Activated CD4-positive, alpha-beta memory T cell treated with anti-CD3 and anti-CD28 coated beads, Interleukin-2, amount 10 ng/mL, durations not matched to agents 7 days and 5 days (primary cell): ENCODE results near the gene NEK3. TPM values are rescaled to one million over a fixed set of nuclear protein-coding genes. Genes with fewer than 3 reads are reported as not detected.
"Not testable (repeated sequence)": the region's sequence is repeated elsewhere in the genome, so short reads cannot be mapped to it uniquely, and the experiment has no call there.

Experiments
- CTCF ChIA-PET: fragments of 350-600 bp; sonication (Branson Sonifier 250); formaldehyde crosslinking; loops from one replicate; lab custom pipeline; 2021; ENCODE audit warnings: antibody characterized with exemption, inconsistent platforms; lab: Charles Lee
- POLR2A ChIA-PET: fragments of 350-600 bp; sonication (Branson Sonifier 250); formaldehyde crosslinking; loops from one replicate; lab custom pipeline; 2021; ENCODE audit warnings: antibody characterized with exemption; lab: Charles Lee
- DNase-seq: peaks from one replicate; pipeline ENCODE4 v3.0.0-alpha.2; 2020
- H3K27ac Mint-ChIP-seq: one replicate; pipeline ENCODE4 v1.8.0; 2021; ENCODE audit warnings: mild to moderate bottlenecking, mixed read lengths
- H3K27me3 Mint-ChIP-seq: one replicate; pipeline ENCODE4 v1.8.0; 2021; ENCODE audit warnings: mixed read lengths
- H3K36me3 Mint-ChIP-seq: one replicate; pipeline ENCODE4 v1.8.0; 2021; ENCODE audit warnings: low read depth, mixed read lengths
- H3K4me1 Mint-ChIP-seq: one replicate; pipeline ENCODE4 v1.8.0; 2021; ENCODE audit warnings: mixed read lengths
- H3K4me3 Mint-ChIP-seq: one replicate; pipeline ENCODE4 v1.8.0; 2021; ENCODE audit warnings: mild to moderate bottlenecking, mixed read lengths
- H3K9me3 Mint-ChIP-seq: one replicate; pipeline ENCODE4 v1.8.0; 2021; ENCODE audit warnings: mixed read lengths
- total RNA-seq, 2 experiments: library from RNA; stranded (reverse); gene quantifications; one replicate each; pipeline ENCODE4 v1.2.3, GENCODE V29; 2021

NEK3 gene
- 10 to 100 TPM in 1 of 2 experiments, 1 to 10 TPM in 1; 8.1 to 12.9 TPM for total RNA-seq

DNA sequence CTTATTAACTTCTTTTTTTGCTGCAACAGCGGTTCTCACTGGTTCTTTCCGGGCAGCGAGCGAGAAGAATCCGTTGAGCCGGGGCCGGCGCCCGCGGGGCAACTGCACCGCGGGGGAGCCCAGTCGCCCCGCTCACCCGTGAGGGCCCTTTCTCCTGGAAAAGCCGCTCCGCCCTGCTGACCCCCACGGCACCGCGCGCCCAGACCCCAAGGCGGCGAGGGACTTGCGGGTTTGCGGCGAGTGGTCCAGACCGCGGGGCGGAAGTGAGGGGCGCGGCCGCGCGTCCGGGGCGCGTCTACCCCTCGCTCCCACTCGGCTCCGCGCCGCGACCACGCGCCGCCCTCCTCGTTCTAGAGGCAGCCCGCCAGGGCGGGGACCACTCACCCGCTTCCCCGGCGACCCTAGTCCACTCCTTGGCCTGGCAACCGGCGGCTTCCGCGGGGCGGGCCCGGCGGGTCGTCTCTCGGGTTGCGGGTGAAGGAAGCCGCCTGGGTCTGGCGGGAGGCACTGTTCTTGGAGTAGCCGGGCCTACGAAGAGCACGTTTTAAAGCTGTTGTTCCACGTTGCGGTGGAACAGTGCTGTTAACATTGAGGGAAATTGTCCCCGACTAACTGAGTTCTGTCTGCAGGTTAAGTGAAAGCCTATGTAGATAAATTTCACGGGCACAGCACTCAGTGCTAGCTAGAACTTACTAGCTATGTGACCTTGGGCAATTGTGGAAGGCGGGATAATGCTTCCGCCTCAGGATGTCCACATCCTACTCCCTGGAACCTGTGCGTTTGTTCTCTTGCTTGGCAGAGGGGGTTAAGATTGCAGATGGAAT, at the start of gene NEK3:
Gene NEK3, minus strand, starts transcription at position 439 of the 824 bp plus-strand sequence. CDS start 3,406 bp downstream, outside the sequence.
- DNase-seq = peak; percentile 70
- Mint-ChIP-seq H3K4me3 (peak within 1 kb of the TSS; percentile 80), H3K27me3 (peaks cover 4% of the 10 kb centered on the region), H3K27ac (peak within 1 kb of the TSS; percentile 76), H3K9me3 (no peaks in the 10 kb centered on the region), H3K4me1 (peaks cover 53% of the 10 kb centered on the region), H3K36me3 (peaks cover 4% of the 10 kb centered on the region)
- CTCF ChIA-PET = interaction anchor here (0.9 to 2.2 kb wide), 8 partner anchors 11 to 291 kb away, joined by 3 to 12 read pairs (median 4); partner anchors contain the start of genes NEK5 and VPS36
- POLR2A ChIA-PET = interaction anchor here (0.7 to 3.7 kb wide), 8 partner anchors 15 to 292 kb away, joined by 3 to 25 read pairs (median 4); partner anchors contain the start of gene ALG11

GRCh38 chr13:52208384-52208783, 49.0 kb upstream of the NEK3 start:
- POLR2A ChIA-PET, H3K4me1 Mint-ChIP-seq, DNase-seq, H3K27me3 Mint-ChIP-seq, H3K4me3 Mint-ChIP-seq, CTCF ChIA-PET, H3K36me3 Mint-ChIP-seq, H3K27ac Mint-ChIP-seq, H3K9me3 Mint-ChIP-seq: not testable (repeated sequence)

DNA sequence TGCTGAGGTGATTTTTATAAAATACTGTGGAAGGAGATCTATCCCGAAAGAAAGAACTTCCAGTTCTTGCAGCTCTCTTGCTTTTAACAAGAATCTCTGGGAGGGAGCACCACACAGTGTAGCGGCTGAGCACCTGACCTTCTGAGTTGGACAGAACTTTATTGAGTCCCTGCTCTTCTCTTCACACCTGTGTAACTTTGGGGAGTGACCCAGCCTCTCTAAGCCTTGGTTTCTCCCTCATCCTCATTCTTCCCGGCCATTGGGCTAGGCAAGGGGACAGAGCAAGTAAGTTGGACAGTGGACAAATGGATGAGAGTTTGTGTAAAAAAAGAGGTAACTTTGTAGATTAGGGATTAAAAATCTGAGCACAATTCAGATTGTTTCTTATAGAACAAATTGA, 48.5 kb upstream of the NEK3 start:
- DNase-seq, H3K36me3 Mint-ChIP-seq, CTCF ChIA-PET, H3K4me1 Mint-ChIP-seq, POLR2A ChIA-PET, H3K27ac Mint-ChIP-seq, H3K4me3 Mint-ChIP-seq, H3K27me3 Mint-ChIP-seq, H3K9me3 Mint-ChIP-seq: not testable (repeated sequence)

DNA sequence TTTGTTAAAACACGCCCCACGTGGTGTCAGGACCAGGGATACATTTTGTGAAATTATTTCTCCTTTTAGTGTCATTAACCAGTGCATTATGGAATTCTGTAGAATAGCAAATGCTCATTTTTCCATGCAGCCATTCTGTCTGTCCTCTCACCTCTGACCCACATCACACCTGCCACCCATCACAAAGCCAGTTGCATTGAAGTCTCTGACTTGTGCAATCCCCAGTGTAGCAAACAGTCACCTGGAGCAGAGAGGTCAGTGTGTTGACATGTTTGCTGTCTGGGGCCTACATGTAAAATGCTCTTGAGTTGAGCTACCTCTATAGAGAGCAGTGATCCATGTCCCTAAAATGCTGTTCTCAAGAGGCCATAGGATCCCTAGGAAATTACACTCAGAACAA, 47.9 kb upstream of the NEK3 start:
- H3K4me3 Mint-ChIP-seq, H3K27ac Mint-ChIP-seq, H3K36me3 Mint-ChIP-seq, CTCF ChIA-PET, H3K9me3 Mint-ChIP-seq, DNase-seq, H3K27me3 Mint-ChIP-seq, H3K4me1 Mint-ChIP-seq, POLR2A ChIA-PET: not testable (repeated sequence)

DNA sequence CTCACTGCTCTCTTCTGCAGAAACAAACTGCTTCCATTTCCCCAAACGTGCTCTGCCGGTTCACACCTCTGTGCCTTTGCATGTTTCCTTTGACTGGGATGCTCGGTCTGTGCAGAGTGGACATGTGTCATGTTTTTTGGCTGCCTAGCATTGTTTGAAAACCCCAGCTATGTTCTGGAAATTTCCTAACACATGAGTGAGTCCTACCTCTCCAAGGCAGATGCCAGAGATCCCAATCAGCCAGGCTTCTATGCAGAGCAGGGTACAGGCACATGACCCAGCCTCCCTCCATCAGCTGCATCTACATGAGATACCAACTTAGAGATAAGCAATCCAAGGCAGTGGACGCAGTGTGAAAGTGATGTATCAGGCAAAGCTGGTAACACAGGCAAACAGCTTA, 45.1 kb upstream of the NEK3 start:
- DNase-seq, H3K27me3 Mint-ChIP-seq, H3K4me1 Mint-ChIP-seq, H3K4me3 Mint-ChIP-seq, H3K36me3 Mint-ChIP-seq, H3K27ac Mint-ChIP-seq, H3K9me3 Mint-ChIP-seq: not testable (repeated sequence)
- ChIA-PET CTCF (interaction anchor here (1.2 kb wide), 1 partner anchor 10 kb away, joined by 3 read pairs; no protein-coding TSS in a partner anchor), POLR2A (interaction anchor here (0.7 kb wide), 1 partner anchor 45 kb away, joined by 3 read pairs; the partner anchor contains the start of gene NEK3)

GRCh38 chr13:52203864-52204263, 44.5 kb upstream of the NEK3 start:
- H3K36me3 Mint-ChIP-seq, H3K4me1 Mint-ChIP-seq, DNase-seq, H3K9me3 Mint-ChIP-seq, H3K27ac Mint-ChIP-seq, H3K4me3 Mint-ChIP-seq, H3K27me3 Mint-ChIP-seq, POLR2A ChIA-PET: not testable (repeated sequence)
- CTCF ChIA-PET = interaction anchor here (1.2 kb wide), 1 partner anchor 9 kb away, joined by 3 read pairs; no protein-coding TSS in a partner anchor

DNA sequence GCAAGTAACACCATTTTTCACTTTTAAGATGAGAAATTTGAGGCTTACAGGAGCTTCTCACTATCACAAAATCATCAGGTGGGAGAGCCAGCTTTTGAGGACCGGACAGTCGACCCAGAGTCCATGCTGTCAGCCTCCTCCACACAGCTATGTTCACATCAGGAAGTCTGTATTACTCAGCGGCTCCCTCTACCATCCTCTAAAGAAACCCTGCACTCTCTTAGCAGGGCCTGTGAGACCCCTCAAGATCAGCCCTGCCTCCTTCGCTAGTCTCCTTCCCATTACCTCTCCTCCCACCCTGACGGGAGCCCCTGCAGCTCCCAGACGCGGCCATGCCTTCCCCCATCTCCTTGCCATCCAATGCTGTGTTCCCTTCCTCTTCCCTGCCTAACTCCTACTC, 43.1 kb upstream of the NEK3 start:
- H3K4me1 Mint-ChIP-seq, POLR2A ChIA-PET, H3K4me3 Mint-ChIP-seq, H3K27ac Mint-ChIP-seq, H3K27me3 Mint-ChIP-seq, H3K9me3 Mint-ChIP-seq, DNase-seq, H3K36me3 Mint-ChIP-seq: not testable (repeated sequence)
- CTCF ChIA-PET = interaction anchor here (1.0 to 1.2 kb wide), 2 partner anchors 72 to 74 kb away, joined by 3 read pairs; partner anchors contain the start of gene NEK5

DNA sequence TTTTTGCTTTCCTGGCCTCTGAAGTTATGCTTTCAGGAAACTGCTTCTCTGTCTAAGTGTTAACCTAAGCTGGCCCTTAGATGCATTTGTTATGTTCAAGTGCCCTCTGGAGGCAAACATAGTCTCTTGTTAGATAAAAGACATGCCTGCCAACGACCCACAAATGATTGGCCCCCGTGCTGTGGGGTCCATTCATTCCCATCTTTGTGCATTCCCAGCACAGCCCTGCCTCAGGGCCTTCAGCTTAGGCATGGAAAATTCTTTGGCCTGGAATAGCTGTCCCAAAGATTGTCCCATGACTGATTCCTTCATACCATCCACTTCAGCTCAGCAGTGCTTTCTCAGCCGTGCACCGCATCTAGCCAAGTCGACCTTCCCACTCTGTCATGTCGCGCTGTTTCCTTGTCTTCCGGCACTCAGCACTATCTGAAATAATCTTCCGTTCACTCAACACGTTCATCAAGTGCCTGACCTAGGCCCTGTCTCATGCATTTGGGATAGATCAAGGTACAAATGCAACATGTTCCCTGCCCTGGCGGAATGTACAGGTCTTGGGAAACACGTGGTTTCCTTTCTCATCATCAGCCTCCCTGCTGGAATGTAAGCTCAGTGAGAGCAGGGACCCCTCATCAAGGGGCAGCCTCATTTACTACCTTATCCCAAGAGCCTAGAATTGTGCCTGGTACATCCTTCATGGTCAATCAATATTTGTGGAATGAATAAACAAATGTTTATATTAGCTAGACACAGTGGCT, 42.2 kb upstream of the NEK3 start:
- CTCF ChIA-PET = interaction anchor here (1.0 to 1.2 kb wide), 5 partner anchors 71 to 306 kb away, joined by 3 to 4 read pairs (median 3); partner anchors contain the start of gene NEK5
- H3K4me1 Mint-ChIP-seq, H3K4me3 Mint-ChIP-seq, DNase-seq, H3K36me3 Mint-ChIP-seq, H3K9me3 Mint-ChIP-seq, H3K27ac Mint-ChIP-seq, POLR2A ChIA-PET, H3K27me3 Mint-ChIP-seq: not testable (repeated sequence)

DNA sequence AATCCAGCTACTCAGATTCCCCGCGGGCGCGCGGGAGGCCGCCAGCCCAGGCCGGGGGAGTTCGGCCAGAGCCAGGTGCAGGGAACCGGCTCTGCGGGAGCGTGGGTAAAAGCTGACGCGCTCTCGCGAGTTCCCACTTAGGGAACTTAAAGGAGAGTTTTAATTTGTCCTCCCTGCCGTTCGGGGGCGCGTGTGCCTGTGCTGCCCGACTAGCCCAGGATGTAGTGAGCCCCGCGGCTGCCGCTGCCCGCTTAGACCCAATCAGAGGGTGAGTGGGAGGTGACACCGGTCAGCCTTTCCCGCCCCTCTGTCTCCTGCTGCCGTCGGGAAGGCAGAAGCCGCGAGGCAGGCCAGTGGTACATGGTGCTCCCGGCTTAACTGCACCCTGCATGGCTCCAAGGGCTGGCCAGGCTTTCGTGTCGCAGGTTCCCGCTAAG, 36.0 kb upstream of the NEK3 start:
- no peaks in the 10 kb centered on the region for H3K9me3 Mint-ChIP-seq
- H3K27ac Mint-ChIP-seq = peak overlapping the region; percentile 97
- H3K27me3 Mint-ChIP-seq = no peaks in the 10 kb centered on the region
- H3K4me3 Mint-ChIP-seq = peak overlapping the region; percentile 95
- CTCF ChIA-PET = interaction anchor here (0.8 to 1.9 kb wide), 7 partner anchors 8 to 181 kb away, joined by 3 to 10 read pairs (median 3); partner anchors contain the start of gene NEK5
- peaks cover 28% of the 10 kb centered on the region for H3K4me1 Mint-ChIP-seq
- H3K36me3 Mint-ChIP-seq = peaks cover 7% of the 10 kb centered on the region
- DNase-seq = peak; percentile 70
- POLR2A ChIA-PET = interaction anchor here (0.6 to 2.9 kb wide), 6 partner anchors 36 to 393 kb away, joined by 3 to 25 read pairs (median 4); partner anchors contain the start of genes NEK3 and VPS36

DNA sequence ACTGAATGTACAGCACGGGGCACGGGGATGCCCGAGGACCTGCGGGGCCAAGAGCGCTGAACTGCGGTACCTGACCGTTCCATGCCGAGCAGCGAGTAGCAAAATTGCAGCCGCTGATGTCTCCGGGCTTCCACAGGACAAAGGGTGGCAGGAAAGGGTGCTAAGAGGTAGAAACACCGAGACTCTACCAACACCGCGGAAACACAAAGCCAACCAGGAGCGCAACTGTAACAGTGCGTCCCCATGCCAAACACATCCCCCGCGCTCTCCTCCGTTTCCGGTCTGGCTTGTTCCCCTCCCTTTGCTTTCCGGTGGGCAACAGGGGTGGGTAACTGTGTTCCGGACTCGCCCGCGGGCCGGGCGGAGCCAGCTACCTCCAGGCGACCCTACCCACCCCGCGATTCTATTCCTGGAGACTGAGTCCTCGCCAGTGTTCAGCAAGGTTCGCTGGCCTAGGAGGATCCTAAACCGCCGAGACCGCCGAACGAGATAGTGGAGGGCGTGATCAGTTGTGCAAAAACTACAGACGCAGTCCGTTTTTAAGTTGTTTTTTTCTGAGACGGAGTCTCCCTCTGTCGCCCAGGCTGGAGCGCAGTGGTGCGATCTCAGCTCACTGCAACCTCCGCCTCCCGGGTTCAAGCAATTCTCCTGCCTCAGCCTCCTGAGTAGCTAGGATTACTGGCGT, 34.9 kb upstream of the NEK3 start:
- ChIA-PET CTCF (interaction anchor here (0.7 to 1.9 kb wide), 14 partner anchors 10 to 740 kb away, joined by 3 to 11 read pairs (median 3); partner anchors contain the start of genes NEK3, NEK5 and VPS36), POLR2A (interaction anchor here (0.7 to 2.9 kb wide), 14 partner anchors 24 to 741 kb away, joined by 3 to 25 read pairs (median 4); partner anchors contain the start of genes ALG11, ATP7B, NEK3 and VPS36)
- peak; percentile 90 for DNase-seq
- Mint-ChIP-seq H3K27me3 (no peaks in the 10 kb centered on the region), H3K36me3 (peaks cover 16% of the 10 kb centered on the region), H3K9me3 (no peaks in the 10 kb centered on the region), H3K27ac (peak overlapping the region; percentile 97), H3K4me1 (peaks cover 33% of the 10 kb centered on the region), H3K4me3 (peak overlapping the region; percentile 95)

- Mint-ChIP-seq H3K36me3 (peaks cover 16% of the 10 kb centered on the region), H3K27ac (peak overlapping the region; percentile 97), H3K4me1 (peaks cover 33% of the 10 kb centered on the region), H3K4me3 (peak overlapping the region; percentile 95)
- POLR2A ChIA-PET = interaction anchor here (0.8 to 2.9 kb wide), 11 partner anchors 26 to 740 kb away, joined by 3 to 25 read pairs (median 4); partner anchors contain the start of genes ALG11, ATP7B, NEK3 and VPS36
- H3K9me3 Mint-ChIP-seq, DNase-seq, H3K27me3 Mint-ChIP-seq: not testable (repeated sequence)
- CTCF ChIA-PET = interaction anchor here (0.7 to 1.9 kb wide), 8 partner anchors 34 to 740 kb away, joined by 3 to 11 read pairs (median 4); partner anchors contain the start of genes NEK3, NEK5 and VPS36
Observed at GRCh38 chr13:52193587-52194183, 34.3 kb upstream of the NEK3 start.
